H9 (cell line): ENCODE measurements around the gene TTN. TPM values are rescaled to one million over a fixed set of nuclear protein-coding genes. Genes with fewer than 3 reads are reported as not detected.

ENCODE experiments used
- DNase-seq: peaks from one replicate; pipeline ENCODE4 v3.0.0-alpha.2; 2017
- H2AFZ ChIP-seq: one replicate; pipeline ENCODE4 v1.6.1; 2013; ENCODE audit warnings: mild to moderate bottlenecking, low read length, control low read depth, moderate library complexity
- H2AK5ac ChIP-seq: 2 replicates; pipeline ENCODE4 v1.6.1; 2013; ENCODE audit warnings: low read length, control low read depth, mixed read lengths; ENCODE audit not compliant: insufficient read length
- H2BK120ac ChIP-seq: one replicate; pipeline ENCODE4 v1.6.1; 2013; ENCODE audit warnings: low read depth, mild to moderate bottlenecking, low read length, control low read depth, inconsistent platforms; ENCODE audit not compliant: poor library complexity, severe bottlenecking
- H2BK12ac ChIP-seq: 2 replicates; pipeline ENCODE4 v1.6.1; 2013; ENCODE audit warnings: low read length, control low read depth, mixed read lengths, low read depth; ENCODE audit not compliant: insufficient read length
- H2BK15ac ChIP-seq: 2 replicates; pipeline ENCODE4 v1.6.1; 2013; ENCODE audit warnings: low read depth, low read length, control low read depth
- H2BK20ac ChIP-seq: one replicate; pipeline ENCODE4 v1.6.1; 2013; ENCODE audit warnings: low read depth, mild to moderate bottlenecking, low read length, control low read depth, inconsistent platforms; ENCODE audit not compliant: poor library complexity, severe bottlenecking
- H2BK5ac ChIP-seq: 2 replicates; pipeline ENCODE4 v1.6.1; 2013; ENCODE audit warnings: low read length, control low read depth, mixed read lengths; ENCODE audit not compliant: insufficient read length
- H3K14ac ChIP-seq: 2 replicates; pipeline ENCODE4 v1.6.1; 2013; ENCODE audit warnings: low read length, control low read depth; ENCODE audit not compliant: insufficient read depth
- H3K18ac ChIP-seq: 2 replicates; pipeline ENCODE4 v1.6.1; 2013; ENCODE audit warnings: low read depth, mild to moderate bottlenecking, mixed read lengths, low read length, control low read depth; ENCODE audit not compliant: insufficient read length
- H3K23ac ChIP-seq: 2 replicates; pipeline ENCODE4 v1.6.1; 2013; ENCODE audit warnings: low read length, control low read depth, mixed read lengths, low read depth; ENCODE audit not compliant: insufficient read length
- H3K23me2 ChIP-seq: 2 replicates; pipeline ENCODE4 v1.6.1; 2013; ENCODE audit warnings: low read depth, mild to moderate bottlenecking, mixed read lengths, low read length, control low read depth; ENCODE audit not compliant: insufficient read length, poor library complexity, severe bottlenecking
- H3K27ac ChIP-seq: 2 replicates; pipeline ENCODE4 v1.5.1; 2013; ENCODE audit warnings: low read length, control low read depth, mixed read lengths, low read depth; ENCODE audit not compliant: insufficient read length
- H3K27me3 ChIP-seq: 2 replicates; pipeline ENCODE4 v1.6.1; 2013; ENCODE audit warnings: low read length, control low read depth, inconsistent platforms; ENCODE audit not compliant: insufficient read depth
- H3K4ac ChIP-seq: 2 replicates; pipeline ENCODE4 v1.6.1; 2013; ENCODE audit warnings: low read depth, mild to moderate bottlenecking, control low read depth, inconsistent platforms, low read length, moderate library complexity
- H3K4me1 ChIP-seq: 2 replicates; pipeline ENCODE4 v1.6.1; 2013; ENCODE audit warnings: low read length, control low read depth, inconsistent platforms; ENCODE audit not compliant: insufficient read depth
- H3K4me2 ChIP-seq: 2 replicates; pipeline ENCODE4 v1.6.1; 2013; ENCODE audit warnings: low read length, control low read depth, mixed read lengths; ENCODE audit not compliant: insufficient read length, insufficient read depth
- H3K56ac ChIP-seq: 2 replicates; pipeline ENCODE4 v1.6.1; 2013; ENCODE audit warnings: low read depth, mild to moderate bottlenecking, mixed read lengths, low read length, control low read depth; ENCODE audit not compliant: insufficient read length
- H3K79me1 ChIP-seq: 2 replicates; pipeline ENCODE4 v1.6.1; 2013; ENCODE audit warnings: low read depth, mild to moderate bottlenecking, moderate library complexity, low read length, control low read depth, inconsistent platforms; ENCODE audit not compliant: insufficient read depth, poor library complexity, severe bottlenecking
- H3K79me2 ChIP-seq: 2 replicates; pipeline ENCODE4 v1.6.1; 2013; ENCODE audit warnings: low read length, control low read depth, inconsistent platforms; ENCODE audit not compliant: insufficient read depth
- H3K9ac ChIP-seq: 2 replicates; pipeline ENCODE4 v1.6.1; 2013; ENCODE audit warnings: low read length, control low read depth, mixed read lengths; ENCODE audit not compliant: insufficient read length; ENCODE audit errors: extremely low read depth
- H3K9me3 ChIP-seq: one replicate; pipeline ENCODE4 v1.6.1; 2013; ENCODE audit warnings: low read depth, low read length, inconsistent platforms; ENCODE audit not compliant: control insufficient read depth
- H3T11ph ChIP-seq: one replicate; pipeline ENCODE4 v1.6.1; 2013; ENCODE audit warnings: mild to moderate bottlenecking, low read length, control low read depth, inconsistent platforms
- H4K20me1 ChIP-seq: one replicate; pipeline ENCODE4 v1.6.1; 2013; ENCODE audit not compliant: control insufficient read depth, insufficient read length, insufficient read depth
- H4K5ac ChIP-seq: 2 replicates; pipeline ENCODE4 v1.6.1; 2013; ENCODE audit warnings: low read depth, mild to moderate bottlenecking, mixed read lengths, low read length, control low read depth; ENCODE audit not compliant: insufficient read length
- H4K8ac ChIP-seq: replicated peaks from 2 replicates; pipeline ENCODE4 v1.6.1; 2013; ENCODE audit warnings: low read length, control low read depth, mixed read lengths, low read depth; ENCODE audit not compliant: insufficient read length
- H4K91ac ChIP-seq: 2 replicates; pipeline ENCODE4 v1.6.1; 2013; ENCODE audit warnings: low read depth, mild to moderate bottlenecking, moderate library complexity, mixed read lengths, low read length, control low read depth; ENCODE audit not compliant: insufficient read length
- H3K27ac Mint-ChIP-seq, 3 experiments: 2 replicates in 2 of 3; 3 replicates in 1 of 3; pipeline ENCODE4 v1.8.0; 2020 to 2021; ENCODE audit warnings: mixed read lengths in 3 of 3, mild to moderate bottlenecking in 1 of 3, moderate library complexity in 1 of 3
- H3K27me3 Mint-ChIP-seq: 2 replicates; pipeline ENCODE4 v1.8.0; 2021; ENCODE audit warnings: low read depth, mild to moderate bottlenecking, moderate library complexity, mixed read lengths
- H3K36me3 Mint-ChIP-seq, 3 experiments: 2 replicates in 2 of 3; 3 replicates in 1 of 3; pipeline ENCODE4 v1.8.0; 2020 to 2021; ENCODE audit warnings: low read depth in 3 of 3, mixed read lengths in 3 of 3; ENCODE audit not compliant: insufficient read depth in 1 of 3
- H3K4me1 Mint-ChIP-seq, 2 experiments: 2 replicates each; pipeline ENCODE4 v1.8.0; 2020; ENCODE audit warnings: mixed read lengths in 2 of 2
- H3K4me3 Mint-ChIP-seq, 2 experiments: 2 replicates in 1 of 2; 3 replicates in 1 of 2; pipeline ENCODE4 v1.8.0; 2020 to 2021; ENCODE audit warnings: mild to moderate bottlenecking in 2 of 2, mixed read lengths in 2 of 2, moderate library complexity in 1 of 2
- H3K9me3 Mint-ChIP-seq, 2 experiments: 2 replicates in 1 of 2; 3 replicates in 1 of 2; pipeline ENCODE4 v1.8.0; 2020; ENCODE audit warnings: mild to moderate bottlenecking in 2 of 2, mixed read lengths in 2 of 2, moderate library complexity in 1 of 2
- CTCF ChIP-seq: fragments of 200-600 bp; sonication (generic); conservative IDR thresholded peaks from 3 replicates; pipeline ENCODE4 v1.8.0; 2021; ENCODE audit warnings: antibody characterized with exemption, mild to moderate bottlenecking
- WGBS: extraction: QIAGEN DNeasy Blood & Tissue Kit; methylation state at CpG from one replicate; pipeline ENCODE4 v1.1.7; 2013; ENCODE audit warnings: missing lambda C conversion rate, low lambda C conversion rate, mixed read lengths; ENCODE audit not compliant: insufficient read length; ENCODE audit errors: extremely low coverage; 5-methylcytosine and 5-hydroxymethylcytosine counted together
- total RNA-seq: library from RNA; stranded (reverse); gene quantifications from 2 replicates; pipeline ENCODE4 v1.2.1, GENCODE V29; 2021

TTN gene
- total RNA-seq, 1 experiment from 2014 or later = 0.70 TPM

DNA sequence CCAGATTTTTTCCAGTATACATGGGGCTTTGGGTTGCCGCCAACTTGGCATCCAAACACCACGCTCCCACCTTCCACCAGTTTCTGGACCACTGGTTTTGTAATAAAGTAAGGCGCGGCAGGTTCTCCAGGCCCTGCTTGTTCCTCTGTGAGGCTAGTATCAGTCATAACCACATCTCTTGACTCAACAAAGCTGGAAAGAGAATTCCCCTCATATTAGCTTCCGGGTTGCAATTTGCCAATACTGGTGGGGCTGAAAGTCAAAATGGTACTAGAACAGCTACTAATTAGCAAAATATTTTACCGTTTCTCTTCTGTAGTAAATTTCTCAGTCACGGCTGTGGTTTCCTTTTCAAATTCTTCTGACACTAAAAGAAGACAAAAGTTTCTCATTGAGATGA is 25.0 kb downstream of the TTN start:
- no peak for DNase-seq

More for the DNA sequence above, 25.0 kb downstream of the TTN start:
- Histone ChIP-seq H3T11ph (no peak overlapping the region), H3K4me1 (no peaks in the 10 kb centered on the region), H2BK20ac (no peak overlapping the region), H3K23me2 (no peaks in the 10 kb centered on the region), H3K23ac (no peak overlapping the region), H3K4ac (no peak overlapping the region), H4K8ac (no peak overlapping the region), H3K79me1 (no peaks in the 10 kb centered on the region), H2BK12ac (no peak overlapping the region), H3K18ac (no peak overlapping the region), H2BK5ac (no peak overlapping the region), H2AK5ac (no peak overlapping the region), H3K56ac (no peak overlapping the region), H2BK120ac (no peak overlapping the region), H4K20me1 (no peaks in the 10 kb centered on the region), H3K27me3 (no peaks in the 10 kb centered on the region), H3K79me2 (no peaks in the 10 kb centered on the region), H3K9ac (no peak overlapping the region), H2AFZ (no peak overlapping the region), H3K27ac (no peak overlapping the region), H2BK15ac (no peak overlapping the region), H3K4me2 (no peak overlapping the region), H4K5ac (no peak overlapping the region), H3K14ac (no peak overlapping the region), H3K9me3 (no peaks in the 10 kb centered on the region), H4K91ac (no peak overlapping the region)
- no peaks in the 10 kb centered on the region for H3K27me3 Mint-ChIP-seq
- H3K4me1 Mint-ChIP-seq = no peaks in the 10 kb centered on the region
- H3K36me3 Mint-ChIP-seq = no peaks in the 10 kb centered on the region
- no peak for TF ChIP-seq CTCF
- H3K9me3 Mint-ChIP-seq = no peaks in the 10 kb centered on the region
- H3K4me3 Mint-ChIP-seq = no peak overlapping the region
- no peak overlapping the region for H3K27ac Mint-ChIP-seq
- no CpG with 5 or more reads among the region's 7 CpGs for WGBS
